IMR-90 (cell line): ENCODE data around the gene BCKDK. TPM values are rescaled to one million over a fixed set of nuclear protein-coding genes. Genes with fewer than 3 reads are reported as not detected.

Experiments
- ATAC-seq: fragments of 200-7000 bp; cut with Tn5 transposase; 2 replicates; pipeline ENCODE4 v1.9.1; 2020; ENCODE audit warnings: low read depth, mild to moderate bottlenecking, moderate library complexity
- BruUV-seq: library from RNA; stranded (reverse); fragments of 400-500 nt; replicated peaks from 2 replicates; lab custom pipeline; 2021; lab: Mats Ljungman, UMichigan
- CTCF ChIA-PET: fragments of 300-600 bp; formaldehyde crosslinking; extraction: SDS; loops from one replicate; lab custom pipeline; 2021; ENCODE audit warnings: antibody characterized with exemption; lab: Yijun Ruan, JAX
- POLR2A ChIA-PET: fragments of 300-600 bp; sonication (Branson Sonifier 250); formaldehyde crosslinking; loops from one replicate; lab custom pipeline; 2022; ENCODE audit warnings: antibody characterized with exemption; ENCODE audit not compliant: unreplicated experiment; lab: Charles Lee
- DNase-seq: peaks from one replicate; pipeline ENCODE4 v3.0.0; 2013
- H2AFZ ChIP-seq: replicated peaks from 2 replicates; pipeline ENCODE3; 2013; ENCODE audit warnings: low read length, mild to moderate bottlenecking; ENCODE audit not compliant: poor library complexity
- H2AK5ac ChIP-seq: 2 replicates; pipeline ENCODE4 v1.6.1; 2013; ENCODE audit warnings: low read depth, low read length, inconsistent platforms
- H2AK9ac ChIP-seq: replicated peaks from 2 replicates; pipeline ENCODE3; 2013; ENCODE audit warnings: mild to moderate bottlenecking, low read depth, low read length, moderate library complexity; ENCODE audit not compliant: poor library complexity
- H2BK120ac ChIP-seq: 2 replicates; pipeline ENCODE4 v1.6.1; 2013; ENCODE audit warnings: low read depth, low read length, inconsistent platforms
- H2BK15ac ChIP-seq: 3 replicates; pipeline ENCODE4 v1.6.1; 2013; ENCODE audit warnings: low read depth, low read length, inconsistent platforms
- H2BK20ac ChIP-seq: 2 replicates; pipeline ENCODE4 v1.6.1; 2013; ENCODE audit warnings: low read depth, mild to moderate bottlenecking, inconsistent platforms, low read length, moderate library complexity
- H2BK5ac ChIP-seq: 2 replicates; pipeline ENCODE4 v1.6.1; 2013; ENCODE audit warnings: mild to moderate bottlenecking, low read depth, low read length, inconsistent platforms; ENCODE audit not compliant: poor library complexity, severe bottlenecking
- H3K14ac ChIP-seq: replicated peaks from 2 replicates; pipeline ENCODE4 v1.6.1; 2013; ENCODE audit warnings: low read depth, low read length, inconsistent platforms
- H3K18ac ChIP-seq: 2 replicates; pipeline ENCODE4 v1.6.1; 2013; ENCODE audit warnings: low read depth, low read length, control low read depth
- H3K23ac ChIP-seq: 2 replicates; pipeline ENCODE4 v1.6.1; 2013; ENCODE audit warnings: low read depth, low read length, inconsistent platforms
- H3K27ac ChIP-seq: 2 replicates; pipeline ENCODE4 v1.5.1; 2013; ENCODE audit warnings: mild to moderate bottlenecking, control low read depth, low read length; ENCODE audit not compliant: insufficient read depth
- H3K27me3 ChIP-seq: 2 replicates; pipeline ENCODE4 v1.6.1; 2013; ENCODE audit warnings: low read length; ENCODE audit not compliant: control insufficient read depth, insufficient read depth
- H3K36me3 ChIP-seq: 2 replicates; pipeline ENCODE4 v1.6.1; 2013; ENCODE audit warnings: low read length, mixed read lengths; ENCODE audit not compliant: control insufficient read depth, insufficient read depth
- H3K4ac ChIP-seq: 2 replicates; pipeline ENCODE4 v1.6.1; 2013; ENCODE audit warnings: low read depth, low read length, inconsistent platforms
- H3K4me1 ChIP-seq: 2 replicates; pipeline ENCODE4 v1.6.1; 2013; ENCODE audit warnings: low read length, mixed read lengths; ENCODE audit not compliant: control insufficient read depth, insufficient read depth
- H3K4me2 ChIP-seq: 2 replicates; pipeline ENCODE4 v1.6.1; 2013; ENCODE audit warnings: low read depth, mild to moderate bottlenecking, control low read depth, low read length, moderate library complexity
- H3K4me3 ChIP-seq: 2 replicates; pipeline ENCODE4 v1.5.1; 2013; ENCODE audit warnings: low read depth, mild to moderate bottlenecking, control low read depth, low read length, moderate library complexity; ENCODE audit not compliant: insufficient read depth
- H3K56ac ChIP-seq: 2 replicates; pipeline ENCODE4 v1.6.1; 2013; ENCODE audit warnings: low read length, inconsistent platforms; ENCODE audit not compliant: insufficient read depth; ENCODE audit errors: extremely low read depth
- H3K79me1 ChIP-seq, 2 experiments: 2 replicates each; pipeline ENCODE4 v1.6.1; 2013; ENCODE audit warnings: low read length in 2 of 2, inconsistent platforms in 1 of 2, low read depth in 1 of 2
- H3K9ac ChIP-seq: 2 replicates; pipeline ENCODE4 v1.6.1; 2013; ENCODE audit warnings: low read depth, low read length, control low read depth
- H3K9me1 ChIP-seq: 2 replicates; pipeline ENCODE4 v1.6.1; 2013; ENCODE audit warnings: low read length, inconsistent platforms; ENCODE audit not compliant: insufficient read depth
- H3K9me3 ChIP-seq: 2 replicates; pipeline ENCODE4 v1.6.1; 2013; ENCODE audit warnings: low read length; ENCODE audit not compliant: control insufficient read depth, insufficient read depth
- H4K20me1 ChIP-seq: 2 replicates; pipeline ENCODE4 v1.6.1; 2013; ENCODE audit warnings: low read length, inconsistent platforms; ENCODE audit not compliant: insufficient read depth
- H4K5ac ChIP-seq: 2 replicates; pipeline ENCODE4 v1.6.1; 2013; ENCODE audit warnings: mild to moderate bottlenecking, low read depth, low read length, control low read depth
- H4K8ac ChIP-seq, 2 experiments: 2 replicates each; pipeline ENCODE4 v1.6.1; 2013; ENCODE audit warnings: low read depth in 2 of 2, low read length in 2 of 2, control low read depth in 1 of 2, inconsistent platforms in 1 of 2
- H4K91ac ChIP-seq: 2 replicates; pipeline ENCODE4 v1.6.1; 2013; ENCODE audit warnings: low read depth, low read length, inconsistent platforms; ENCODE audit not compliant: insufficient read depth
- BHLHE40 ChIP-seq: fragments of 150-350 bp; IDR thresholded peaks from 2 replicates; pipeline ENCODE4 v1.6.1; 2016; ENCODE audit warnings: mild to moderate bottlenecking, low read depth, low read length
- CEBPB ChIP-seq: IDR thresholded peaks from 2 replicates; pipeline ENCODE4 v1.6.1; 2012; ENCODE audit warnings: low read depth, low read length, improper control_type of control experiment
- CHD1 ChIP-seq: IDR thresholded peaks from 2 replicates; pipeline ENCODE4 v1.6.1; 2012; ENCODE audit warnings: low read depth, low read length, improper control_type of control experiment
- CTCF ChIP-seq: conservative IDR thresholded peaks from 2 replicates; pipeline ENCODE4 v1.5.1; 2012; ENCODE audit warnings: mild to moderate bottlenecking, low read depth, low read length, improper control_type of control experiment
- ELK1 ChIP-seq: fragments of 150-350 bp; IDR thresholded peaks from 2 replicates; pipeline ENCODE4 v1.6.1; 2016; ENCODE audit warnings: low read depth, mild to moderate bottlenecking, low read length, moderate library complexity, borderline replicate concordance
- FOS ChIP-seq: fragments of 150-350 bp; IDR thresholded peaks from 2 replicates; pipeline ENCODE4 v1.6.1; 2016; ENCODE audit warnings: low read depth, low read length
- MAFK ChIP-seq: IDR thresholded peaks from 2 replicates; pipeline ENCODE4 v1.6.1; 2012; ENCODE audit warnings: low read depth, low read length, improper control_type of control experiment
- MAZ ChIP-seq: IDR thresholded peaks from 2 replicates; pipeline ENCODE4 v1.6.1; 2012; ENCODE audit warnings: low read depth, mild to moderate bottlenecking, low read length, improper control_type of control experiment, moderate library complexity, borderline replicate concordance
- MXI1 ChIP-seq: IDR thresholded peaks from 2 replicates; pipeline ENCODE4 v1.6.1; 2012; ENCODE audit warnings: low read depth, mild to moderate bottlenecking, low read length, moderate library complexity, borderline replicate concordance
- NFE2L2 ChIP-seq: fragments of 150-350 bp; IDR thresholded peaks from 2 replicates; pipeline ENCODE4 v1.6.1; 2016; ENCODE audit warnings: low read depth, mild to moderate bottlenecking, low read length
- POLR2A ChIP-seq: IDR thresholded peaks from 2 replicates; pipeline ENCODE4 v1.6.1; 2012; ENCODE audit warnings: mild to moderate bottlenecking, low read depth, low read length
- RAD21 ChIP-seq: IDR thresholded peaks from 2 replicates; pipeline ENCODE4 v1.6.1; 2012; ENCODE audit warnings: low read length, improper control_type of control experiment
- RCOR1 ChIP-seq: IDR thresholded peaks from 2 replicates; pipeline ENCODE4 v1.6.1; 2012; ENCODE audit warnings: mild to moderate bottlenecking, low read length, improper control_type of control experiment; ENCODE audit not compliant: insufficient replicate concordance
- RFX5 ChIP-seq: IDR thresholded peaks from 2 replicates; pipeline ENCODE4 v1.8.0; 2012; ENCODE audit warnings: low read depth, mild to moderate bottlenecking, low read length, moderate library complexity
- SMC3 ChIP-seq: fragments of 150-350 bp; IDR thresholded peaks from 2 replicates; pipeline ENCODE4 v1.6.1; 2016; ENCODE audit warnings: low read depth, mild to moderate bottlenecking, antibody characterized with exemption, low read length, moderate library complexity
- USF2 ChIP-seq: fragments of 150-350 bp; IDR thresholded peaks from 2 replicates; pipeline ENCODE4 v1.6.1; 2017; ENCODE audit warnings: mild to moderate bottlenecking, antibody characterized with exemption, low read length, low read depth
- WGBS, 2 experiments: methylation state at CpG; one replicate each; pipeline versions ENCODE4 v1.1.5 to v1.1.7; 2013; ENCODE audit warnings: missing lambda C conversion rate in 2 of 2; ENCODE audit not compliant: insufficient read length in 1 of 2; ENCODE audit errors: extremely low coverage in 2 of 2; 5-methylcytosine and 5-hydroxymethylcytosine counted together
- dilution Hi-C: fragments of 300-500 bp; cut with HindIII; formaldehyde crosslinking; loops from one replicate; pipeline ENCODE4 v1.14.3; 2018; ENCODE audit warnings: low sequenced_read_pairs; ENCODE audit not compliant: unreplicated experiment
- in situ Hi-C: fragments of 300-500 bp; cut with MboI; formaldehyde crosslinking; loops from 3 replicates; pipeline ENCODE4 v1.14.3; 2019; ENCODE audit warnings: low sequenced_read_pairs, inconsistent platforms, mixed read lengths
- intact Hi-C: fragments of 100-400 bp; cut with micrococcal nuclease; formaldehyde crosslinking; loops from 2 replicates; pipeline ENCODE4 v1.10.0; 2022
- polyA plus RNA-seq, 3 experiments: library from polyadenylated mRNA; depleted of rRNA; stranded (reverse); fragments of >200 nt; gene quantifications; 2 replicates each; pipeline ENCODE4 v1.2.3, GENCODE V29; 2012; ENCODE audit warnings: low replicate concordance in 1 of 3
- total RNA-seq: library from RNA; depleted of rRNA; stranded (reverse); fragments of >200 nt; gene quantifications from 2 replicates; pipeline ENCODE4 v1.2.3, GENCODE V29; 2012

The BCKDK gene
- total and polyA plus RNA-seq, 2 of the 4 experiments (the other 2 are of a cell fraction), result 26.0 to 79.3 TPM

- H3K56ac ChIP-seq, result no peak overlapping the region
- H2BK20ac ChIP-seq, result no peak overlapping the region
- no peaks in the 10 kb centered on the region for H3K79me1 ChIP-seq
- no peak overlapping the region for H2AK9ac ChIP-seq
- POLR2A ChIA-PET, result no interaction called here
- H4K5ac ChIP-seq, result no peak overlapping the region
- H3K27me3 ChIP-seq, result no peaks in the 10 kb centered on the region; the same call in 1 of the 2 replicates
- no peak overlapping the region for H3K23ac ChIP-seq
- no peak overlapping the region for H3K14ac ChIP-seq
- no TSS peak for BruUV-seq
- no peak overlapping the region for H2BK120ac ChIP-seq
- H4K8ac ChIP-seq, result no peak overlapping the region
- no peak overlapping the region for H2BK15ac ChIP-seq
- no peak overlapping the region for H2AK5ac ChIP-seq
- H2BK5ac ChIP-seq, result no peak overlapping the region
- no peaks in the 10 kb centered on the region for H3K9me3 ChIP-seq
- ATAC-seq, result no peak
- no peak for DNase-seq
- no peak overlapping the region for H3K27ac ChIP-seq
- in situ Hi-C loops (no loop called here), dilution Hi-C loops (no loop called here), intact Hi-C loops (no loop called here)
- no peak overlapping the region for H2AFZ ChIP-seq
- H3K4ac ChIP-seq, result no peak overlapping the region
- no peaks in the 10 kb centered on the region for H4K20me1 ChIP-seq
- H3K36me3 ChIP-seq, result peaks cover 31% of the 10 kb centered on the region
- H3K18ac ChIP-seq, result no peak overlapping the region
- 86% methylated on average over 8 of the region's 20 CpGs; no CpG with 5 or more reads in 1 of the 2 experiments for WGBS, 2 experiments
- TF ChIP-seq USF2 (no peak), MXI1 (no peak), CEBPB (no peak), ELK1 (no peak), FOS (no peak), RFX5 (no peak), MAFK (no peak), BHLHE40 (no peak), RCOR1 (no peak), CTCF (no peak), CHD1 (no peak), SMC3 (no peak), RAD21 (no peak), POLR2A (no peak), NFE2L2 (no peak), MAZ (no peak)
- H3K4me3 ChIP-seq, result no peak overlapping the region
- H3K4me1 ChIP-seq, result 0 out of 2 replicates have a peak, but pooled peaks cover 3% of the 10 kb centered on the region
- CTCF ChIA-PET, result no interaction called here
- H4K91ac ChIP-seq, result no peak overlapping the region
- H3K9ac ChIP-seq, result no peak overlapping the region
- H3K4me2 ChIP-seq, result no peak overlapping the region
- peaks cover 3% of the 10 kb centered on the region for H3K9me1 ChIP-seq
These were observed 24.3 kb downstream of the BCKDK start for GRCh38 chr16:31132303-31132979.
